ENCODE measurements around the gene ECHS1.

The ECHS1 gene

GRCh38 chr10:133316732-133317131 lies 56.4 kb downstream of the ECHS1 start:
- no peak for DNase-seq

GRCh38 chr10:133316266-133316665 lies 56.9 kb downstream of the ECHS1 start:
- no peak for DNase-seq

GRCh38 chr10:133315847-133316246 lies 57.3 kb downstream of the ECHS1 start:
- DNase-seq, result no peak

GRCh38 chr10:133314911-133315310 lies 58.2 kb downstream of the ECHS1 start:
- no peak for DNase-seq

- no peak for DNase-seq
Observed at GRCh38 chr10:133313192-133313591, 60.0 kb downstream of the ECHS1 start.

- no peak for DNase-seq
Observed at GRCh38 chr10:133312769-133313145, 60.4 kb downstream of the ECHS1 start.

All from activated effector memory CD4-positive, alpha-beta T cell treated with Interleukin-2 at 50 U/mL for 16 hours (primary cell).